ENCODE results near the gene EARS2. TPM values are rescaled to one million over a fixed set of nuclear protein-coding genes. Genes with fewer than 3 reads are reported as not detected.

Gene EARS2
- total RNA-seq, 4 donors from 2014 or later = 15.2 to 32.7 (median 24.6) TPM

- Histone ChIP-seq H3K4me3 (no peak overlapping the region), H3K9me3 (no peaks in the 10 kb centered on the region), H3K27ac (no peak overlapping the region), H3K4me1 (no peaks in the 10 kb centered on the region), H3K36me3 (peaks cover 37 to 100% (median 66%) of the 10 kb centered on the region in 3 donors), H3K27me3 (no peaks in the 10 kb centered on the region)
- 97 to 100% methylated on average over 3 of the region's 3 CpGs for WGBS, 2 donors
- DNase-seq = no peak
- no peak for TF ChIP-seq CTCF (IDR thresholded peaks at IDR 0.05)
- TF ChIP-seq POLR2A (IDR thresholded peaks at IDR 0.05) = no peak
- intact Hi-C loops (cut with DNase I) = no loop called here
Measured at GRCh38 chr16:23479138-23479537, 78.0 kb downstream of the EARS2 start.

GRCh38 chr16:23478566-23478965 lies 78.6 kb downstream of the EARS2 start:
- H3K4me3 ChIP-seq = no peak overlapping the region
- intact Hi-C loops (cut with DNase I) = no loop called here
- no peak overlapping the region for H3K27ac ChIP-seq
- TF ChIP-seq CTCF (IDR thresholded peaks at IDR 0.05) (no peak), POLR2A (IDR thresholded peaks at IDR 0.05) (no peak)
- H3K36me3 ChIP-seq = peaks cover 42 to 100% (median 66%) of the 10 kb centered on the region in 3 donors
- H3K9me3 ChIP-seq = no peaks in the 10 kb centered on the region
- no peak for DNase-seq
- no peaks in the 10 kb centered on the region for H3K4me1 ChIP-seq
- H3K27me3 ChIP-seq = no peaks in the 10 kb centered on the region
- no CpG with 5 or more reads among the region's 3 CpGs for WGBS, 2 donors

GRCh38 chr16:23476289-23476688 lies 80.9 kb downstream of the EARS2 start:
- Histone ChIP-seq H3K4me1 (no peaks in the 10 kb centered on the region), H3K27ac (no peak overlapping the region), H3K9me3 (no peaks in the 10 kb centered on the region), H3K36me3 (peaks cover 31 to 100% (median 68%) of the 10 kb centered on the region in 3 donors), H3K27me3 (no peaks in the 10 kb centered on the region), H3K4me3 (no peak overlapping the region)
- no peak for TF ChIP-seq POLR2A (IDR thresholded peaks at IDR 0.05)
- no peak for TF ChIP-seq CTCF (IDR thresholded peaks at IDR 0.05)
- DNase-seq = no peak
- WGBS, 2 donors = 92 to 94% methylated on average over 1 of the region's 1 CpG
- intact Hi-C loops (cut with DNase I) = no loop called here

Other genes with a start within 250 kb of the EARS2 start
- 10 to 100 TPM; 10.4 to 17.6 (median 15.3) TPM for gene COG7, start 104.2 kb downstream of the EARS2 start, total RNA-seq
- 10 to 100 TPM; 19.4 to 53.8 (median 23.9) TPM for gene GGA2, start 46.9 kb downstream of the EARS2 start, total RNA-seq
- 10 to 100 TPM; 31.9 to 53.6 (median 45.4) TPM for gene UBFD1, start 377 bp upstream of the EARS2 start, total RNA-seq
- 100 to 1,000 TPM in 1 of 4 donors, 10 to 100 TPM in 3; 68.0 to 110 (median 83.3) TPM for gene NDUFAB1, start 39.0 kb upstream of the EARS2 start, total RNA-seq
- gene PALB2, start 84.0 kb upstream of the EARS2 start, total RNA-seq = 10 to 100 TPM in 3 of 4 donors, 1 to 10 TPM in 1; 9.1 to 16.0 (median 12.4) TPM
- gene DCTN5, start 84.1 kb upstream of the EARS2 start, total RNA-seq = 10 to 100 TPM; 38.3 to 75.8 (median 49.2) TPM
- 10 to 100 TPM; 13.0 to 45.3 (median 17.7) TPM for gene PLK1, start 121.5 kb upstream of the EARS2 start, total RNA-seq
- gene ERN2, start 155.9 kb upstream of the EARS2 start, total RNA-seq = 1 to 10 TPM in 1 of 4 donors, under 1 TPM in 2, not detected in 1; 0.11 to 4.2 (median 0.57) TPM
- under 1 TPM in 2 of 4 donors, not detected in 2; 0.09 to 0.38 TPM for gene CHP2, start 197.7 kb upstream of the EARS2 start, total RNA-seq